ENCODE measurements around the gene BARX1.

Gene BARX1

GRCh38 chr9:93909242-93909616 is 45.9 kb downstream of the BARX1 start:
- H3K36me3 Mint-ChIP-seq: no peaks in the 10 kb centered on the region
- ATAC-seq (ENCODE audit: low read depth) (no peak), DNase-seq (ENCODE audit: low spot score in 2 of 2) (no peak)
- H3K4me1 Mint-ChIP-seq: peaks cover 12% of the 10 kb centered on the region
- no peak overlapping the region for H3K4me3 Mint-ChIP-seq
- peaks cover 13% of the 10 kb centered on the region for H3K27me3 Mint-ChIP-seq
- no peaks in the 10 kb centered on the region for H3K9me3 Mint-ChIP-seq
- H3K27ac Mint-ChIP-seq: no peak overlapping the region

DNA sequence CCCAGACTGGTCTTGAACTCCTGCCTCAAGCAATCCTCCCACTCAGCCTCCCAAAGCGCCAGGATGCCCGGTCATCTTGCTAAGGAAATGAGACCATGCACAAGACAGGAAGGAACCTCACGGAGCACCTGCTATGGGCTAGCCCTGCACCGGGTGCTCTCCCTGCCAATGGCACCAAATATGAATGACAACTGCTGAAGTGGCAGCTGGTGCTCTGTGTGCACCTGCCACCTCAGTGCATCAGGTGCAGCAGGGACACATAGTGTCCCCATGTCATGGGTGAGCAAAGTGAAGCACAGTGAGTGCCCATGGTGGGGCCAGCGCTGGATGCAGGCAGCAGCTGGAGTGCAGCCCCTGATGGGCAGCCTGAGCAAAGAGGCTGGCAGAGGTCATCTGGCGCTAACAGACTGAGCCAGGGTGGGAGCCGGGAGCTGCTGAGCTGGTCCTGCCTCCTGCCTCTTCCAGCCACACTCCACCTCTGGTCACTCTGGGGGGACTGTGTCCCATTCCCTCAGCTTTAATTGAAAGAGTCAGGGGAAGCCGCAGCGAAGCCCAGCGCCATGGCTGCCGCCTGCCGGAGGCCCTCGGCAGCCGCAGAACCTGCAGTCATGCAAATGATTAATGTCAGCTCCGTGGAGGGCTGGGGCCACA is 46.4 kb downstream of the BARX1 start:
- ATAC-seq (ENCODE audit: low read depth) (no peak), DNase-seq (ENCODE audit: low spot score in 2 of 2) (no peak)
- Mint-ChIP-seq H3K27me3 (peaks cover 13% of the 10 kb centered on the region), H3K9me3 (no peaks in the 10 kb centered on the region), H3K4me3 (no peak overlapping the region), H3K36me3 (no peaks in the 10 kb centered on the region), H3K4me1 (peaks cover 12% of the 10 kb centered on the region), H3K27ac (no peak overlapping the region)

DNA sequence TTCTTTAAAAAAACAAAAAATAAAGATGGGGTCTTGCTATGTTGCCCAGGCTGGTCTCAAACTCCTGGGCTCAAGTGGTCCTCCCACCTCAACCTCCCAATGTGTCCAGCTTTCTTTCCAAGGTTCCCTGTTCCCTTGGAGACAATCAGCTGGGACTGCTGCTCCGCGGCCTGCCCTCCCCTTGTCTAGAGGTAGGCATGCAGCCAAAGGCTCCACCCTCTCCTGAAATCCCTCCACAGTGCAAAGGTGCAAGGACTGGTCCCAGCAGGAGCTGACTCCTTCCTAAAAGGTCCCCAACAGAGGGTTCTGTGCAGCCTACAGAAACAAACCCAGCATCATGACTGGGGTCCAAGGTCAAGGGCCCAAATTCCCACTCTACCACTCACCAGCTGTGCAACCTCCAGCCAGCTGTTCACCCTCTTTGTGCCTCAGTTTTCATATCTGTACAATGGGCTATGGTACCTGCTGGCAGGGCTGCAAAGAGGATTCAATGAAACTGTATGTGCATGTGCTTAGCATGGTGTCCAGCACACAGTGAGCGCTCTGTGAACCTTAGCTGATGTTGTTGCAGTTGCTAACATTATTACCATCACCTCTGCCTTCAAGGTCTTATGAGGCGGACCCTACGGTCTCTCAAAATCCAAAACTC is 47.5 kb downstream of the BARX1 start:
- Mint-ChIP-seq H3K4me1 (peaks cover 9% of the 10 kb centered on the region), H3K9me3 (no peaks in the 10 kb centered on the region), H3K27ac (no peak overlapping the region), H3K27me3 (peaks cover 13% of the 10 kb centered on the region), H3K36me3 (no peaks in the 10 kb centered on the region), H3K4me3 (no peak overlapping the region)
- DNase-seq (ENCODE audit: low spot score in 2 of 2) (no peak), ATAC-seq (ENCODE audit: low read depth) (no peak)

GRCh38 chr9:93906195-93906880 is 48.8 kb downstream of the BARX1 start:
- peaks cover 6% of the 10 kb centered on the region for H3K4me1 Mint-ChIP-seq
- H3K9me3 Mint-ChIP-seq: no peaks in the 10 kb centered on the region
- DNase-seq (ENCODE audit: low spot score in 2 of 2): no peak
- peaks cover 13% of the 10 kb centered on the region for H3K27me3 Mint-ChIP-seq
- H3K27ac Mint-ChIP-seq: no peak overlapping the region
- no peak overlapping the region for H3K4me3 Mint-ChIP-seq
- ATAC-seq (ENCODE audit: low read depth): no peak
- no peaks in the 10 kb centered on the region for H3K36me3 Mint-ChIP-seq

DNA sequence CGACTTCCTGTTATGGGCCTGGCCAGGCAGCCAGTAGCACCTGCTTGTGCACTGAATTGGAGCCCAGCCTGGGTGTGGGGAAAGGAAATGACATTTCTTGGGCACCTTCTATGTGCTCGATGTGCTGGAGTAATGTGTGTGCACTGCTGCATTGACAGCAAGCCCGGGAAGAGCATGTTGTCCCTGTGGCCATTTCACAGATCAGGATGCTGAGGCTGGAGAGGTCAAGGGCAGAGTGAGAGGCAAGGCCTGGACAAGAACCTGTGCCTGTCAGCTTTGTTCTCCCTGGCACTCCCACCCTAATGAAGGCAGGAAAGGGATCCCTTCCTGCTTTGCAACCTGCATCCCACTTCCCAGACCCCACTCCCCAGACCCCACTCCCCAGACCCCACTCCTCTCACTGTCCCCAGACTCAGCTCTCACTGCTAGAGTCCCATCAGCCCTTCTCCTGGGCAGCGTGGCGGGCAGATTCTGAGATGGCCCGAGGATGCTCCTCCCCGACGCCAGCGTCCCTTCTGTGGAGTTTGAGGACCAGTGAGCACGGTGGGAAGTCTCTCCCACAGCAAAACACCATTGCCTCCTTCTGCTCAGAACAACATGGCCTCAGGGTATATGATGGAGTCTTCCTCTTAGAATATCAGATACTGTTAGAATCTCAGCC is 49.6 kb downstream of the BARX1 start:
- Mint-ChIP-seq H3K36me3 (peaks cover 2% of the 10 kb centered on the region), H3K27me3 (peaks cover 14% of the 10 kb centered on the region), H3K4me1 (peaks cover 6% of the 10 kb centered on the region), H3K27ac (no peak overlapping the region), H3K9me3 (no peaks in the 10 kb centered on the region), H3K4me3 (no peak overlapping the region)
- ATAC-seq (ENCODE audit: low read depth) (no peak), DNase-seq (ENCODE audit: low spot score in 2 of 2) (no peak)

- H3K4me3 Mint-ChIP-seq: no peak overlapping the region
- H3K27me3 Mint-ChIP-seq: peaks cover 13% of the 10 kb centered on the region
- peaks cover 2% of the 10 kb centered on the region for H3K36me3 Mint-ChIP-seq
- peaks cover 5% of the 10 kb centered on the region for H3K9me3 Mint-ChIP-seq
- DNase-seq (ENCODE audit: low spot score in 2 of 2) (no peak), ATAC-seq (ENCODE audit: low read depth) (no peak)
- H3K4me1 Mint-ChIP-seq: peaks cover 6% of the 10 kb centered on the region
- H3K27ac Mint-ChIP-seq: no peak overlapping the region
Measured at GRCh38 chr9:93904649-93905472, 50.3 kb downstream of the BARX1 start.

DNA sequence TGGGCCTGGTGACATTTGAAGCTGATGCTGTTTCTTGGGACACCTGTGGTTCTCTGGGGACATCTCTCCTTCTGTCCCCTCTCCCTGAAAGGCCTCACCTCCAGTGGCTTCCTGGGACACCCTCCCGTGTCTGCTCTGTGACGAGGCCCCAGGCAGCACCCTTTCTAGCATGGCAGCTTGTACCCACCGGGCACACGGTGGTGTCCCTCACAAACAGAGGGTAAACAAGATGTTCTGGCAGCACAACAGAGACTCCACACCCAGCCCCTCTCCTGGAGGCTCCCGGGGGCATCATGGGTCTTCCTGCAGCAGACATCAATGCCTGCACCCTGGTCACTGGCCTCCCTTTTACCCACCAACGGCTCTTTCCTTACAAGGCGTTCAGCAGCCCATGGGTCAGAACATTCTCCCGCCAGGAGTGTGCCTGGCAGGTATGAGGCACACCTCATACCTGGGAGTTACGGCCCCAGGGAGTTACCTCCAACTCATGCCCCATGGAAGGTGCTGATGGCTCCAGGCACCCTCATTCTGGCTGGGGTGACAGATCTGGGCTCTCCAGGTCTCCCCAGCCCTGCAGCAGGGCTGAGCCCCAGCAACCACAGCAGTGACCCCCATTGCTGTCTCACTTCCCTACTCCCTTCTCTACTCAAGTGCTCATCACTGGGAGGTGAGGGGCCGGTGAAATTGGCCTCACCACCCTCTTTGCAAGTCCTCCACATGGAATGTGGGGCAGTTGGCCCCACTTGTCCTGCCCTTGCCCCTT is 51.1 kb downstream of the BARX1 start:
- H3K4me3 Mint-ChIP-seq: no peak overlapping the region
- H3K27ac Mint-ChIP-seq: no peak overlapping the region
- H3K36me3 Mint-ChIP-seq: peaks cover 2% of the 10 kb centered on the region
- no peak for DNase-seq (ENCODE audit: low spot score in 2 of 2)
- ATAC-seq (ENCODE audit: low read depth): no peak
- H3K9me3 Mint-ChIP-seq: peaks cover 5% of the 10 kb centered on the region
- H3K4me1 Mint-ChIP-seq: peaks cover 5% of the 10 kb centered on the region
- H3K27me3 Mint-ChIP-seq: peaks cover 14% of the 10 kb centered on the region

GRCh38 chr9:93902780-93903655 is 52.1 kb downstream of the BARX1 start:
- Mint-ChIP-seq H3K9me3 (peaks cover 5% of the 10 kb centered on the region), H3K4me1 (peaks cover 2% of the 10 kb centered on the region), H3K27me3 (peaks cover 10% of the 10 kb centered on the region), H3K4me3 (no peak overlapping the region), H3K36me3 (peaks cover 2% of the 10 kb centered on the region), H3K27ac (no peak overlapping the region)
- DNase-seq (ENCODE audit: low spot score in 2 of 2) (no peak), ATAC-seq (ENCODE audit: low read depth) (no peak)

GRCh38 chr9:93902051-93902779 is 52.9 kb downstream of the BARX1 start:
- Mint-ChIP-seq H3K9me3 (peaks cover 5% of the 10 kb centered on the region), H3K36me3 (peaks cover 2% of the 10 kb centered on the region), H3K27ac (no peak overlapping the region), H3K27me3 (peaks cover 7% of the 10 kb centered on the region), H3K4me3 (no peak overlapping the region), H3K4me1 (peaks cover 5% of the 10 kb centered on the region)
- ATAC-seq (ENCODE audit: low read depth) (no peak), DNase-seq (ENCODE audit: low spot score in 2 of 2) (no peak)
